HepG2 (cell line): ENCODE results near the gene NELFB. TPM values are rescaled to one million over a fixed set of nuclear protein-coding genes. Genes with fewer than 3 reads are reported as not detected.

Source experiments
- KLF12 ChIP-seq: sonication (generic); formaldehyde crosslinking; IDR thresholded peaks from 2 replicates; pipeline ENCODE4 v1.4.0; 2020; ENCODE audit warnings: missing genetic modification reagents, borderline replicate concordance
- ZNF329 ChIP-seq: sonication (generic); formaldehyde crosslinking; IDR thresholded peaks from 2 replicates; pipeline ENCODE4 v1.9.0; 2021; ENCODE audit warnings: low read depth, mild to moderate bottlenecking, missing genetic modification reagents
- polyA plus RNA-seq, 8 experiments: library from polyadenylated mRNA; depleted of rRNA in 3 of 8; stranded (reverse) in 7 of 8; unstranded in 1 of 8; fragments of >200 nt; fragmentation: Illumina TruSeq in 4 of 8; extraction: Trizol in 4 of 8; gene quantifications; 2 replicates each; pipeline versions ENCODE4 v1.2.1 to v1.2.3, GENCODE V29; 2011 to 2016; ENCODE audit warnings: low read depth in 4 of 8, missing spikeins in 1 of 8, mixed read lengths in 1 of 8; ENCODE audit not compliant: insufficient read depth in 1 of 8
- total RNA-seq, 5 experiments: library from RNA; depleted of rRNA; stranded (reverse); fragments of >200 nt; fragmentation: Illumina TruSeq; extraction: Trizol; gene quantifications; 2 replicates each; pipeline ENCODE4 v1.2.3, GENCODE V29; 2016; ENCODE audit warnings: low read depth in 1 of 5
- TF ChIP-seq, protein P1 (sequence below): sonication (generic); formaldehyde crosslinking; IDR thresholded peaks from 2 replicates; pipeline ENCODE4 v1.8.0; 2022; ENCODE audit warnings: missing genetic modification reagents, mild to moderate bottlenecking, moderate library complexity, borderline replicate concordance
- TF ChIP-seq, protein P2 (sequence below), 2 experiments: fragments of 450-650 bp in 1 of 2; sonication (generic) in 1 of 2; formaldehyde crosslinking in 1 of 2; IDR thresholded peaks; 2 replicates each; pipeline versions ENCODE4 v1.6.1 to v1.8.0; 2016 to 2022; ENCODE audit warnings: antibody characterized with exemption in 1 of 2, mild to moderate bottlenecking in 1 of 2, missing genetic modification reagents in 1 of 2

The NELFB gene
- total and polyA plus RNA-seq, 2 of the 13 experiments (the other 11 are each of a cell fraction or from before 2014, with no cell fraction given) = 26.5 to 45.8 TPM

DNA sequence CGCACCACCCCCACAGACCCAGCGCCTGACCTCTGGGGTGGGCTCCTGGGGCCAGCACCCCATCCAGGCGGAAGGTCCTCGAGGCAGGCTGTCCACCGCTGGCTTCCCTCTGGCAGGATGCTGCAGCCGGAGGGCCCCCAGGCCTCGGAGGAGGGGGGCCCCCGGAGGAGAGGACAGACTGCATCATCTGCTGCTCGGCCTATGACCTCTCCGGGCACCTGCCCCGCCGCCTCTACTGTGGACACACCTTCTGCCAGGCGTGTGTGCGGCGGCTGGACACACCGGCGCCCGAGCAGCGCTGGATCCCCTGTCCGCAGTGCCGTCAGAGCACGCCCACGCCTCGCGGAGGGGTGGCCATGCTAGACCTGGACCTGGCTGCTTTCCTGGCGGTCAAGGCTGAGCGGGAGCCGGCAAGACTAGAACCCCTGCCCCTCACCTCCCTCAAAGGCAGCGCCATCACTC, 26.6 kb upstream of the NELFB start (continued):
- TF ChIP-seq, protein P1, sequence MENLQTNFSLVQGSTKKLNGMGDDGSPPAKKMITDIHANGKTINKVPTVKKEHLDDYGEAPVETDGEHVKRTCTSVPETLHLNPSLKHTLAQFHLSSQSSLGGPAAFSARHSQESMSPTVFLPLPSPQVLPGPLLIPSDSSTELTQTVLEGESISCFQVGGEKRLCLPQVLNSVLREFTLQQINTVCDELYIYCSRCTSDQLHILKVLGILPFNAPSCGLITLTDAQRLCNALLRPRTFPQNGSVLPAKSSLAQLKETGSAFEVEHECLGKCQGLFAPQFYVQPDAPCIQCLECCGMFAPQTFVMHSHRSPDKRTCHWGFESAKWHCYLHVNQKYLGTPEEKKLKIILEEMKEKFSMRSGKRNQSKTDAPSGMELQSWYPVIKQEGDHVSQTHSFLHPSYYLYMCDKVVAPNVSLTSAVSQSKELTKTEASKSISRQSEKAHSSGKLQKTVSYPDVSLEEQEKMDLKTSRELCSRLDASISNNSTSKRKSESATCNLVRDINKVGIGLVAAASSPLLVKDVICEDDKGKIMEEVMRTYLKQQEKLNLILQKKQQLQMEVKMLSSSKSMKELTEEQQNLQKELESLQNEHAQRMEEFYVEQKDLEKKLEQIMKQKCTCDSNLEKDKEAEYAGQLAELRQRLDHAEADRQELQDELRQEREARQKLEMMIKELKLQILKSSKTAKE (CRISPR knock-in tag) = 0 out of 2 replicates have a peak, but pooled peaks have one; percentile 30
- TF ChIP-seq KLF12 (no peak; the same call in 1 of the 2 replicates), ZNF329 (CRISPR knock-in tag) (no peak)
- TF ChIP-seq, protein P2, sequence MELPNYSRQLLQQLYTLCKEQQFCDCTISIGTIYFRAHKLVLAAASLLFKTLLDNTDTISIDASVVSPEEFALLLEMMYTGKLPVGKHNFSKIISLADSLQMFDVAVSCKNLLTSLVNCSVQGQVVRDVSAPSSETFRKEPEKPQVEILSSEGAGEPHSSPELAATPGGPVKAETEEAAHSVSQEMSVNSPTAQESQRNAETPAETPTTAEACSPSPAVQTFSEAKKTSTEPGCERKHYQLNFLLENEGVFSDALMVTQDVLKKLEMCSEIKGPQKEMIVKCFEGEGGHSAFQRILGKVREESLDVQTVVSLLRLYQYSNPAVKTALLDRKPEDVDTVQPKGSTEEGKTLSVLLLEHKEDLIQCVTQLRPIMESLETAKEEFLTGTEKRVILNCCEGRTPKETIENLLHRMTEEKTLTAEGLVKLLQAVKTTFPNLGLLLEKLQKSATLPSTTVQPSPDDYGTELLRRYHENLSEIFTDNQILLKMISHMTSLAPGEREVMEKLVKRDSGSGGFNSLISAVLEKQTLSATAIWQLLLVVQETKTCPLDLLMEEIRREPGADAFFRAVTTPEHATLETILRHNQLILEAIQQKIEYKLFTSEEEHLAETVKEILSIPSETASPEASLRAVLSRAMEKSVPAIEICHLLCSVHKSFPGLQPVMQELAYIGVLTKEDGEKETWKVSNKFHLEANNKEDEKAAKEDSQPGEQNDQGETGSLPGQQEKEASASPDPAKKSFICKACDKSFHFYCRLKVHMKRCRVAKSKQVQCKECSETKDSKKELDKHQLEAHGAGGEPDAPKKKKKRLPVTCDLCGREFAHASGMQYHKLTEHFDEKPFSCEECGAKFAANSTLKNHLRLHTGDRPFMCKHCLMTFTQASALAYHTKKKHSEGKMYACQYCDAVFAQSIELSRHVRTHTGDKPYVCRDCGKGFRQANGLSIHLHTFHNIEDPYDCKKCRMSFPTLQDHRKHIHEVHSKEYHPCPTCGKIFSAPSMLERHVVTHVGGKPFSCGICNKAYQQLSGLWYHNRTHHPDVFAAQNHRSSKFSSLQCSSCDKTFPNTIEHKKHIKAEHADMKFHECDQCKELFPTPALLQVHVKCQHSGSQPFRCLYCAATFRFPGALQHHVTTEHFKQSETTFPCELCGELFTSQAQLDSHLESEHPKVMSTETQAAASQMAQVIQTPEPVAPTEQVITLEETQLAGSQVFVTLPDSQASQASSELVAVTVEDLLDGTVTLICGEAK (IDR thresholded peaks at IDR 0.05) = no peak
- TF ChIP-seq, protein P2 (CRISPR knock-in tag; IDR thresholded peaks at IDR 0.05) = no peak
